ENCODE measurements around the gene INPPL1. TPM values are rescaled to one million over a fixed set of nuclear protein-coding genes. Genes with fewer than 3 reads are reported as not detected.
"Not testable (repeated sequence)": the region's sequence is repeated elsewhere in the genome, so short reads cannot be mapped to it uniquely, and the experiment has no call there.

The INPPL1 gene
- total RNA-seq, 4 donors from 2014 or later, result 25.0 to 68.8 (median 41.2) TPM

DNA sequence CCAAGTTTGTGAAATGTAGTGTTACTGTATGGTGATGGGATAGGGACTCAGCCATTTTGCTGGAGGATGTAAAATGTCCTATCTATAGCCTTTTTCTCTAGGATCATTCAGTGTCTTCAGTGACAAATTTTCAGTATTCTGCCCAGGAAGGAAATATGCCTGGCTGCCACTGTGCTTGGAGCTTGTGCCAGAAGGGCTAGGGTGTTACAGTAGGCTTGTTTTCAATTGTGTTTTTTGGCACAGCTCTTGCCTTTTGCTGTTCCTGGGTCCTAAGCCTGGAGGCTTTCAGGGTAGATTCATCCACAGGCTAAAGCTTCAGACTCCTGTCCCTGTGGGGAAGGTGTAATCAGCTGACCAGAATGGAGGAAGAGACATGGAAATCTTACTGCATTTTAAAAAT lies 41.4 kb downstream of the INPPL1 start:
- no peak overlapping the region for H3K4me3 ChIP-seq (ENCODE audit: low read depth, poor library complexity, severe bottlenecking)
- TF ChIP-seq POLR2A (IDR thresholded peaks at IDR 0.05), result no peak
- TF ChIP-seq, protein P1, sequence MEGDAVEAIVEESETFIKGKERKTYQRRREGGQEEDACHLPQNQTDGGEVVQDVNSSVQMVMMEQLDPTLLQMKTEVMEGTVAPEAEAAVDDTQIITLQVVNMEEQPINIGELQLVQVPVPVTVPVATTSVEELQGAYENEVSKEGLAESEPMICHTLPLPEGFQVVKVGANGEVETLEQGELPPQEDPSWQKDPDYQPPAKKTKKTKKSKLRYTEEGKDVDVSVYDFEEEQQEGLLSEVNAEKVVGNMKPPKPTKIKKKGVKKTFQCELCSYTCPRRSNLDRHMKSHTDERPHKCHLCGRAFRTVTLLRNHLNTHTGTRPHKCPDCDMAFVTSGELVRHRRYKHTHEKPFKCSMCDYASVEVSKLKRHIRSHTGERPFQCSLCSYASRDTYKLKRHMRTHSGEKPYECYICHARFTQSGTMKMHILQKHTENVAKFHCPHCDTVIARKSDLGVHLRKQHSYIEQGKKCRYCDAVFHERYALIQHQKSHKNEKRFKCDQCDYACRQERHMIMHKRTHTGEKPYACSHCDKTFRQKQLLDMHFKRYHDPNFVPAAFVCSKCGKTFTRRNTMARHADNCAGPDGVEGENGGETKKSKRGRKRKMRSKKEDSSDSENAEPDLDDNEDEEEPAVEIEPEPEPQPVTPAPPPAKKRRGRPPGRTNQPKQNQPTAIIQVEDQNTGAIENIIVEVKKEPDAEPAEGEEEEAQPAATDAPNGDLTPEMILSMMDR (IDR thresholded peaks at IDR 0.05), result no peak
- no peak for DNase-seq (ENCODE audit: low spot score in 2 of 2)
- intact Hi-C loops (cut with DNase I; ENCODE audit: low total_unique reads), result no loop called here

DNA sequence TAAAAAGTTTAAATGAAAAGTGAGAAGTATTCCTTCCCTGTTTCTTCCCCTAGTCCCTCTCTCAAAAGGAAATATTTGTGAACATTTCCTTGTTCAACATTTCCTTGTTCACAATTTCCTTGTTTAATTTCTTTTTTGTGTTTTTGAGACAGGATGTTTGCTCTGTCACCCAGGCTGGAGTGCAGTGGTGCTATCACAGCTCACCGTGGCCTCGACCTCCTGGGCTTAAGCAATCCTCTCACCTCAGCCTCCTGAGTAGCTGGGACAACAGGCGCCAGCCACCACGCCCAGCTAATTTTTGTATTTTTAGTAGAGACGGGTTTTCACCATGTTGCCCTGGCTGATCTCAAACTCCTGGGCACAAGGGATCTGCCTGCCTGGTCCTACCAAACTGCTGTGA lies 42.4 kb downstream of the INPPL1 start:
- intact Hi-C loops (cut with DNase I; ENCODE audit: low total_unique reads); DNase-seq (ENCODE audit: low spot score in 2 of 2); H3K4me3 ChIP-seq (ENCODE audit: low read depth, poor library complexity, severe bottlenecking): not testable (repeated sequence)
- WGBS, 2 donors, result 80 to 84% methylated on average over 5 of the region's 5 CpGs

DNA sequence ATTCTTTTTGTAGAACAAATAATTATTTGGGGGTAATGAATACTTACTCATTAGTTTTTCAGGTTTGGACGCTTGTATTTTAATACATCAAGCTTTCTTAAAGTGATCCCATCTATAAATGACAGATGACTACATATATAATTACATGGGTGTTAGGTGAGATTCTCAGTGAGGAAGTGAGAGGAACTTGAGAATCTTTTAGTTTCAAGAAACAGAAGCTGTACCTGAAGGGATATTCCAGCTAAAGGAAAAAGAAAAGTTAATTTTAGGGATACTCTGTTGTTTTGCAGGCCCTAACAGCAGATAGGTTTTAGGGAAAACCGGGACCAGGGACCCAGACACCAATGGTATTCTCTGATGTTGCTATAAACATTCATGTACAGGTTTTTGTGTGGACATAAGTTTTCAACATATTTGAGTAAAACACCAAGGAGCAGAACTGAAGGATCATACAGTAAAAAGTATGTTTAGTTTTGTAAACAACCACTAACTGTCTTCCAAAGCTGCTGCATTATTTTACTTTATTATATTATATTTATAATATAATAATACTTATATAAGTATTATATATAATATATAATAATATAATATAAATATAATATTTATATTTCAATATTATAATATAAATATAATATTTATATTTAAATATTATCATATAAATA lies 43.5 kb downstream of the INPPL1 start:
- TF ChIP-seq POLR2A (IDR thresholded peaks at IDR 0.05), result no peak
- TF ChIP-seq, protein P1 (IDR thresholded peaks at IDR 0.05), result no peak
- WGBS, 2 donors, result 70 to 85% methylated on average over 2 of the region's 2 CpGs
- intact Hi-C loops (cut with DNase I; ENCODE audit: low total_unique reads), result no loop called here
- no peak for DNase-seq (ENCODE audit: low spot score in 2 of 2)
- H3K4me3 ChIP-seq (ENCODE audit: low read depth, poor library complexity, severe bottlenecking), result no peak overlapping the region

GRCh38 chr11:72271980-72272379 lies 47.4 kb downstream of the INPPL1 start:
- 66 to 69% methylated on average over 1 of the region's 1 CpG for WGBS, 2 donors
- no peak overlapping the region for H3K4me3 ChIP-seq (ENCODE audit: low read depth, poor library complexity, severe bottlenecking)
- TF ChIP-seq, protein P1 (IDR thresholded peaks at IDR 0.05), result no peak
- TF ChIP-seq POLR2A (IDR thresholded peaks at IDR 0.05), result no peak
- no peak for DNase-seq (ENCODE audit: low spot score in 2 of 2)
- intact Hi-C loops (cut with DNase I; ENCODE audit: low total_unique reads), result no loop called here

- no peak overlapping the region for H3K4me3 ChIP-seq (ENCODE audit: low read depth, poor library complexity, severe bottlenecking)
- DNase-seq (ENCODE audit: low spot score in 2 of 2), result no peak
- 82 to 87% methylated on average over 6 of the region's 6 CpGs for WGBS, 2 donors
- TF ChIP-seq, protein P1 (IDR thresholded peaks at IDR 0.05), result no peak
- TF ChIP-seq POLR2A (IDR thresholded peaks at IDR 0.05), result no peak
- intact Hi-C loops (cut with DNase I; ENCODE audit: low total_unique reads), result no loop called here
Measured at GRCh38 chr11:72274435-72274834, 49.9 kb downstream of the INPPL1 start.

- intact Hi-C loops (cut with DNase I; ENCODE audit: low total_unique reads), result no loop called here
Measured at GRCh38 chr11:72278905-72279304, 54.3 kb downstream of the INPPL1 start.

More at GRCh38 chr11:72278905-72279304, 54.3 kb downstream of the INPPL1 start:
- DNase-seq (ENCODE audit: low spot score in 2 of 2), result no peak
- no peak for TF ChIP-seq POLR2A (IDR thresholded peaks at IDR 0.05)
- TF ChIP-seq, protein P1 (IDR thresholded peaks at IDR 0.05), result no peak
- no peak overlapping the region for H3K4me3 ChIP-seq (ENCODE audit: low read depth, poor library complexity, severe bottlenecking)

All from lower leg skin (tissue), 4 donors.